NCI-H2081 (cell line): ENCODE measurements around the gene GRIN2A.

ENCODE experiments used
- DNase-seq, 2 experiments: peaks; one replicate each; lab custom pipeline; 2025; lab: John Stamatoyannopoulos, UW

Gene GRIN2A

GRCh38 chr16:9817586-9817985 lies 364.6 kb downstream of the GRIN2A start:
- DNase-seq: no peak

- no peak for DNase-seq
Measured at GRCh38 chr16:9816644-9817043, 365.6 kb downstream of the GRIN2A start.

GRCh38 chr16:9813665-9814064 lies 368.6 kb downstream of the GRIN2A start:
- DNase-seq: no peak

GRCh38 chr16:9808210-9808609 lies 374.0 kb downstream of the GRIN2A start:
- no peak for DNase-seq

GRCh38 chr16:9807302-9807701 lies 374.9 kb downstream of the GRIN2A start:
- DNase-seq: no peak

- DNase-seq: no peak
Measured at GRCh38 chr16:9805109-9805508, 377.1 kb downstream of the GRIN2A start.

GRCh38 chr16:9802160-9802559 lies 380.1 kb downstream of the GRIN2A start:
- DNase-seq: no peak

GRCh38 chr16:9801651-9802050 lies 380.6 kb downstream of the GRIN2A start:
- no peak for DNase-seq

GRCh38 chr16:9800186-9800738 lies 382.0 kb downstream of the GRIN2A start:
- DNase-seq: no peak

- DNase-seq: no peak
Measured at GRCh38 chr16:9798952-9799580, 383.2 kb downstream of the GRIN2A start.

- no peak for DNase-seq
Measured at GRCh38 chr16:9798474-9798873, 383.8 kb downstream of the GRIN2A start.

GRCh38 chr16:9797306-9797705 lies 384.9 kb downstream of the GRIN2A start:
- no peak for DNase-seq

GRCh38 chr16:9793623-9794022 lies 388.6 kb downstream of the GRIN2A start:
- no peak for DNase-seq

- DNase-seq: no peak
Measured at GRCh38 chr16:9791556-9791955, 390.7 kb downstream of the GRIN2A start.

- no peak for DNase-seq
Measured at GRCh38 chr16:9790199-9790598, 392.0 kb downstream of the GRIN2A start.

GRCh38 chr16:9787717-9788116 lies 394.5 kb downstream of the GRIN2A start:
- DNase-seq: no peak

- DNase-seq: no peak
Measured at GRCh38 chr16:9780831-9781230, 401.4 kb downstream of the GRIN2A start.

- no peak for DNase-seq
Measured at GRCh38 chr16:9778849-9779248, 403.4 kb downstream of the GRIN2A start.

- DNase-seq: no peak
Measured at GRCh38 chr16:9775998-9776397, 406.2 kb downstream of the GRIN2A start.

GRCh38 chr16:9773289-9773688 lies 408.9 kb downstream of the GRIN2A start:
- DNase-seq: no peak

GRCh38 chr16:9772526-9773225 lies 409.6 kb downstream of the GRIN2A start:
- no peak for DNase-seq

GRCh38 chr16:9766891-9767290 lies 415.3 kb downstream of the GRIN2A start:
- no peak for DNase-seq

- DNase-seq: no peak
Measured at GRCh38 chr16:9763505-9763904, 418.7 kb downstream of the GRIN2A start.

GRCh38 chr16:9761870-9762269 lies 420.4 kb downstream of the GRIN2A start:
- no peak for DNase-seq
